Activated CD8-positive, alpha-beta memory T cell treated with anti-CD3 and anti-CD28 coated beads, Interleukin-2, amount 50 U/mL, for 24 hours (primary cell): ENCODE data around the gene FAM24A.

Source experiments
- DNase-seq: peaks from one replicate; pipeline ENCODE4 v3.0.0-alpha.2; 2020; ENCODE audit errors: extremely low read depth

FAM24A gene

GRCh38 chr10:122931088-122931906 is 20.9 kb downstream of the FAM24A start:
- DNase-seq, result no peak

DNA sequence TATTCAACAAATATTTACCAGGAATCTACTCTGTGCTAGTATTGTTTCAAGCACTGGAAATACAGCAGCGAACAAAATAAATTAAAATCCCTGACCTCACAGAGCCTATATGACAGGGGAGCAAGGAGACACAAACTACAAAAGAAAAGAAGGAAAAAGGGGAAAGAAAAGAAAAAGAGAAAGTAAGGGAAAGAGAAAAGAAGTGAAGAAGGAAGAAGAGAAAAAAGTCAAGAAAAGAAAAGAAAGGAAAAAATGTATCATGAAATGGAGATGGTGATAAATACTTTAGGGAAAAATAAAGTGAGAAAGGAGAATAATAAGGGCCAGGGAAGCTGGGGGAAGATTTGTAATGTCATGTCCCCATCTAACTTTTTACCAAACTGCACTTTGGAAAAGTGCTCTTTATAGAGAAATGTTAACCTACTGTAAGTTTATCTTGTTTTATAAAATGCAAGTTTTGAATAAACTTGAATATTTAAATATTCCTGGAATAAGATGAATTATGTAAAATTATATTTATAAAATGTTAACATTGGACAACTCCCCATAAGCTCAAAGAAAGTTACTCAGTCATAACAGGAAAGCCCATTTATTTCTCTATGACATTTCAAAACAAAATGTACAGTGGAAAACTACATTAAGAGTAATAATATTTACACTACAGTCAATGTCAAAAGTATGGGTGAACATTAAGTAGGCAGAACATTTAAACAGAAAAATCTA is 28.9 kb downstream of the FAM24A start:
- no peak for DNase-seq

- DNase-seq, result no peak
These were observed 29.6 kb downstream of the FAM24A start for GRCh38 chr10:122939856-122940543.

DNA sequence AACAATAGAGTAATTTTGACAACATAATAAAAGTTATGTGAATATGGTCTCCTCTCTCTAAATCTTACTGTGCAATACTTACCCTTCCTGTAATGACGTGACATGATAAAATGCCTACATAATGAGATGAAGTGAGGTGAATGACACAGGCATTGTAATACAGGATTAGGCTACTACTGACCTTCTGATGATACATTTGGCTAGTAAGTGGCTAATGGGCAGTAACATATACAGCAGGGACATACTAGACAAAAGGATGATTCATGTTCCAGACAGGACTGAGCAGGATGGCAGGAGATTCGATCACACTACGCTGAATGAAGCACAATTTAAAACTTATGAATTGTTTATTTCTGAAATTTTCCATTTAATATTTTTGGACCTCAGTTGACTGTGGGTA is 38.9 kb downstream of the FAM24A start:
- no peak for DNase-seq

DNA sequence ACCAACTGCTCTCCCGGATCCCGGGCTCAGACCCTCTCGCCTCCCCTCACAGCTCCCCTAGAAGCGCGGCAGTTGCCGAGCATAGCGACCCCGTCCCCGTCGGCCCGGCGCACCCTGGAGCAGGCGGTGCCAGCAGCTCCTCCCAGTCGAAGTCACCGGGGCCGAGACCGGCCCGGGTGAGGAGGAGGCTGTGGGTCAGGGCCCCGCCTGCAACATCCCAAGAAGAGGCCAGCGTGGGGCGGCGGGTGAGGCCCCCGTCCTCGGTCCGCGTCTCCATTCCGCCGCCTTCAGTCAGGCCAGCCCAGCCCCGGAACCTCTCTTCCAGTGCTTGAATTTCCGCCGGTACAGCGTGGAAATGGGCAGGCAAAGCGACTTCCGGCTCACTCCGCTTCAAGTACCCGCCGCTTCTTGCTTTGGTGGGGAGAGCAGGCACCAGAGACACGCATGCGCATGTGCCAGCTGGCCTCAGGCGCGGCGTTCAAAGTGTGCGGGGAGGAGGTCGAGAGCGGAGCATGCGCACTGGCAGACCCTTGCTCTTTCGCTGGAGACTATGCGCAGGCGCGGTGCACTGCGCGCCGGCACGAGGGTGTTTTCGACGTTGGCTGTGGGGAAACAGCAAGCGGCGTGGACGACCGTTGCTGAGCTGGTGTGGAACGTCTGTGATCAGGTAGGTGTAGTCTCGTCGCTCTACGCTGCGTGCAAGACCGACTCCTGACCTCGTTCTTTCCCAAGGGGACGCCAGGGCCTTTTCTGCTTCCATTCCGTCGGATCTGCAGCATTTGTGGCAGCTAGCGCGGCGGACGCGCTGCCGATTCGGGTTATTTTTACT is 43.7 kb downstream of the FAM24A start, which contains the start of gene C10orf88:
C10orf88 (minus strand) TSS at position 326 of the 829 bp plus-strand sequence; CDS start at position 277, 49 bp downstream.
- peak; percentile 97 for DNase-seq

DNA sequence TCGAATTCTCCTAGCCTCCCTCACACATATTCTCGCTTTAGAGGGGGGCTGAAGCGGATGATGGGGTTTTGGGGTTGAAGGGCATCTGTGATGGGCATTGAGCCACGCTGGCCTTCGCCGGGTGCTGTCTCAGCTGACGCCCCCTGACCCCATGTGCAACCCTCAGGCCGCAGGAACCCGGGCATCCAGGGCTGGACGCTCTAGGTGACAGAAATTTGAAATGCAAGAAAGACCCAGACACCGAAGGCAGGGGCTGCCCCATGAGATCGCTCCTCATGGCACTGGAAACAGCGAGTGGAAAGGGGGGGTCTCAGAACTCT is 44.3 kb downstream of the FAM24A start:
- no peak for DNase-seq

- DNase-seq, result no peak
These were observed 45.5 kb downstream of the FAM24A start for GRCh38 chr10:122955892-122956291.

GRCh38 chr10:122957474-122957873 is 47.1 kb downstream of the FAM24A start:
- no peak for DNase-seq

- no peak for DNase-seq
These were observed 52.0 kb downstream of the FAM24A start for GRCh38 chr10:122962405-122962804.
